PC-9 (cell line): ENCODE results near the gene TMEM242. TPM values are rescaled to one million over a fixed set of nuclear protein-coding genes. Genes with fewer than 3 reads are reported as not detected.

Experiments
- BruUV-seq: library from RNA; stranded (reverse); fragments of 400-500 nt; replicated peaks from 2 replicates; lab custom pipeline; 2021; lab: Mats Ljungman, UMichigan
- CTCF ChIA-PET: fragments of 300-600 bp; sonication (Branson Sonifier 250); formaldehyde crosslinking; loops from one replicate; lab custom pipeline; 2022; ENCODE audit warnings: antibody characterized with exemption; lab: Charles Lee
- POLR2A ChIA-PET: fragments of 300-600 bp; sonication (Branson Sonifier 250); formaldehyde crosslinking; loops from one replicate; lab custom pipeline; 2022; ENCODE audit warnings: antibody characterized with exemption; ENCODE audit not compliant: unreplicated experiment; lab: Charles Lee
- DNase-seq, 2 experiments: peaks; one replicate each; pipeline versions ENCODE4 v3.0.0 to v3.0.0-alpha.2; 2015 to 2022; ENCODE audit warnings: mixed read lengths in 1 of 2
- H2AFZ ChIP-seq: fragments of 200-600 bp; sonication (generic); 2 replicates; pipeline ENCODE4 v1.8.1; 2017; ENCODE audit warnings: antibody characterized with exemption
- H3F3A ChIP-seq: fragments of 200-600 bp; sonication (generic); 2 replicates; pipeline ENCODE4 v1.8.1; 2017; ENCODE audit warnings: antibody characterized with exemption, mild to moderate bottlenecking, low read depth; ENCODE audit not compliant: insufficient read depth
- H3K27ac ChIP-seq: fragments of 200-600 bp; sonication (generic); 2 replicates; pipeline ENCODE4 v1.6.1; 2016; ENCODE audit warnings: mixed run types
- H3K27me3 ChIP-seq: fragments of 200-600 bp; sonication (generic); 2 replicates; pipeline ENCODE4 v1.6.1; 2016; ENCODE audit warnings: low read depth, mixed run types; ENCODE audit not compliant: insufficient read depth
- H3K36me3 ChIP-seq: fragments of 200-600 bp; sonication (generic); 2 replicates; pipeline ENCODE4 v1.6.1; 2016; ENCODE audit warnings: low read depth, mixed run types
- H3K4me1 ChIP-seq: fragments of 200-600 bp; sonication (generic); replicated peaks from 2 replicates; pipeline ENCODE4 v1.6.1; 2016; ENCODE audit warnings: mixed run types; ENCODE audit not compliant: insufficient read depth
- H3K4me2 ChIP-seq: fragments of 200-600 bp; sonication (generic); 2 replicates; pipeline ENCODE4 v1.6.1; 2017; ENCODE audit warnings: mixed run types
- H3K4me3 ChIP-seq: fragments of 200-600 bp; sonication (generic); 2 replicates; pipeline ENCODE4 v1.6.1; 2016; ENCODE audit warnings: mixed run types
- H3K79me2 ChIP-seq: fragments of 200-600 bp; sonication (generic); 2 replicates; pipeline ENCODE4 v1.6.1; 2017; ENCODE audit warnings: low read depth, mixed run types
- H3K9me2 ChIP-seq: fragments of 200-600 bp; sonication (generic); 2 replicates; pipeline ENCODE4 v1.8.1; 2017; ENCODE audit warnings: mild to moderate bottlenecking; ENCODE audit not compliant: insufficient read depth
- H3K9me3 ChIP-seq: fragments of 200-600 bp; sonication (generic); 2 replicates; pipeline ENCODE4 v1.8.1; 2016; ENCODE audit warnings: low read depth; ENCODE audit not compliant: insufficient read depth
- H4K20me1 ChIP-seq: fragments of 200-600 bp; sonication (generic); 2 replicates; pipeline ENCODE4 v1.8.1; 2017; ENCODE audit not compliant: insufficient read depth
- CTCF ChIP-seq: fragments of 200-600 bp; sonication (generic); conservative IDR thresholded peaks from 2 replicates; pipeline ENCODE4 v1.6.1; 2017; ENCODE audit warnings: mixed run types, antibody characterized with exemption, mild to moderate bottlenecking, moderate library complexity
- EZH2 ChIP-seq: fragments of 200-600 bp; sonication (generic); IDR thresholded peaks from 2 replicates; pipeline ENCODE4 v1.8.0; 2017; ENCODE audit warnings: antibody characterized with exemption, low read depth
- intact Hi-C: fragments of 100-400 bp; cut with micrococcal nuclease; formaldehyde crosslinking; loops from one replicate; pipeline ENCODE4 v1.10.0; 2022; ENCODE audit not compliant: unreplicated experiment
- total RNA-seq: library from RNA; stranded (reverse); gene quantifications from 2 replicates; pipeline ENCODE4 v1.2.3, GENCODE V29; 2021

Gene TMEM242
- total RNA-seq, 1 experiment from 2014 or later, result 8.1 TPM

- H3K79me2 ChIP-seq, result no peaks in the 10 kb centered on the region
- POLR2A ChIA-PET, result no interaction called here
- intact Hi-C loops, result no loop called here
- no peak overlapping the region for H3K27ac ChIP-seq
- no peak overlapping the region for H3K4me2 ChIP-seq
- BruUV-seq, result no TSS peak
- no peaks in the 10 kb centered on the region for H3K36me3 ChIP-seq
- no peaks in the 10 kb centered on the region for H3K9me2 ChIP-seq
- no peaks in the 10 kb centered on the region for H3K27me3 ChIP-seq
- H2AFZ ChIP-seq, result no peak overlapping the region
- H4K20me1 ChIP-seq, result no peaks in the 10 kb centered on the region
- CTCF ChIA-PET, result no interaction called here
- no peak for DNase-seq
- no peaks in the 10 kb centered on the region for H3F3A ChIP-seq
- H3K4me3 ChIP-seq, result no peak overlapping the region
- TF ChIP-seq CTCF (no peak), EZH2 (no peak)
- no peaks in the 10 kb centered on the region for H3K9me3 ChIP-seq
- H3K4me1 ChIP-seq, result no peaks in the 10 kb centered on the region
Measured at GRCh38 chr6:157267654-157268053, 55.7 kb downstream of the TMEM242 start.

GRCh38 chr6:157267109-157267611, 56.2 kb downstream of the TMEM242 start:
- intact Hi-C loops, result no loop called here
- CTCF ChIA-PET, result no interaction called here

DNA sequence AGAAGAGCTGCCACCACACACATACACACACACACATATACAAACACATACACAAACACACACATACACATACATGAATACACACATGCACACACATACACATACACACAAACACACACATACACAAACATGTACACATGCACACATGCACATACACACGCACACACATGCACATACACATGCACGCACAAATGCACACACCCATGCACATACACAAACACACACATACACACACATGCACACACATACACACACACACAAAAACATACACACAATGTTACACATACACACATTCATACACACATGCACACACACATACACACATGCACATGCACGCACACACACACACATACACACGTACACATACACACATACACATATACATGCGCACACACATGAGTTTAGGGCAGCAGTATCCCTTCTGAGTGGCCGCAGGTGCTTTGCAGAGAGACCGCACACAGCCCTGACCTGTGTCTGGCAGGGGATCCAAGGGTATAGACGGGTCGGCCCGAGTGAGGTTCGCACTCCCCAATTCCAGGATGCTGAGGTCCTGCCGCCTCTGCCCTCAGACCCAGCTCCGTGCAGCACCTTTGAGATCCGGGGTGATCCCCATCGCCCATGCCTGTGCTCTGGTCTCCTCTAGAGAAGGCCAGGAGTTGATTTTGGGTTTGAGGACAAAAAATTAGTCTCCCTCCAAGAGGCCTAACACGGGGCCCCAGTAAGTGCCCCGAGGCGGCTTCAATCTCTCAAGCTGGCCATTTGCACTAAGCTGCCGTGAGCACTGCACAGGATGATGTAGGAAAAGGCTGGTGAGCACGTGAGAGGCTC, 56.8 kb downstream of the TMEM242 start:
- Histone ChIP-seq H3K9me2 (no peaks in the 10 kb centered on the region), H3K27me3 (no peaks in the 10 kb centered on the region), H3K4me2 (no peak overlapping the region), H4K20me1 (no peaks in the 10 kb centered on the region), H2AFZ (no peak overlapping the region), H3K4me3 (no peak overlapping the region), H3K27ac (no peak overlapping the region), H3F3A (no peaks in the 10 kb centered on the region), H3K79me2 (no peaks in the 10 kb centered on the region), H3K9me3 (no peaks in the 10 kb centered on the region), H3K36me3 (no peaks in the 10 kb centered on the region), H3K4me1 (no peaks in the 10 kb centered on the region)
- TF ChIP-seq EZH2 (no peak), CTCF (no peak)
- intact Hi-C loops, result no loop called here
- POLR2A ChIA-PET, result no interaction called here
- CTCF ChIA-PET, result no interaction called here
- DNase-seq, result peak in 1 of 2 experiments; percentile 1
- no TSS peak for BruUV-seq

More at GRCh38 chr6:157267109-157267611, 56.2 kb downstream of the TMEM242 start:
- Histone ChIP-seq H3K4me3 (no peak overlapping the region), H3K27me3 (no peaks in the 10 kb centered on the region), H3K9me2 (no peaks in the 10 kb centered on the region), H3F3A (no peaks in the 10 kb centered on the region), H3K27ac (no peak overlapping the region), H3K4me2 (no peak overlapping the region), H3K79me2 (no peaks in the 10 kb centered on the region), H3K36me3 (no peaks in the 10 kb centered on the region), H3K9me3 (no peaks in the 10 kb centered on the region), H2AFZ (no peak overlapping the region), H3K4me1 (no peaks in the 10 kb centered on the region), H4K20me1 (no peaks in the 10 kb centered on the region)
- TF ChIP-seq CTCF (no peak), EZH2 (no peak)
- DNase-seq, result peak in 1 of 2 experiments; percentile 22
- POLR2A ChIA-PET, result no interaction called here
- no TSS peak for BruUV-seq
